Measurements from ENCODE around the gene DNAJC18.
"Not testable (repeated sequence)": the region's sequence is repeated elsewhere in the genome, so short reads cannot be mapped to it uniquely, and the experiment has no call there.

Gene DNAJC18

GRCh38 chr5:139439013-139439903 lies at the start of gene DNAJC18:
Gene DNAJC18, minus strand, starts transcription at chr5:139439525. Its CDS starts 80 bp downstream, at chr5:139439445.
- DNase-seq = peak; percentile 86

DNA sequence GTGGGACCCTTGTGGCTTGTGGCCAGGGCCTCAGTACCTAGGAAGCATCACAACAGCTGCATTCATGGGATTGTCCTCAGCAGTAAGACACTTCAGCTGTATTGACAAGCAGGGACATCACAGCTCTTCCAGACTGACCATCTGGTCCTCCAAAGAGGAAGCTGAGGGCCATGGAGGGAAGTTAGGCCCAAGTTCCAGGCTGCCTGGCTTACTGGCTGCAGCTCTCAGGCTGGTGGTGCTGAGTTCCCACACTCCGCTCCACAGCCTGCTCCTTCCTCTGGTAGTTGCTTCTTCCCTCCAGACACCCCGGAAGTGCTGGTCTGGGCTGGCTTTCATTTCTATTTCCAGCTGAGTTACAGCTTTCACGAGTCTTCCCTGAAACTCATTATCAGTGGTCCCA lies 48.9 kb upstream of the DNAJC18 start:
- no peak for DNase-seq

DNA sequence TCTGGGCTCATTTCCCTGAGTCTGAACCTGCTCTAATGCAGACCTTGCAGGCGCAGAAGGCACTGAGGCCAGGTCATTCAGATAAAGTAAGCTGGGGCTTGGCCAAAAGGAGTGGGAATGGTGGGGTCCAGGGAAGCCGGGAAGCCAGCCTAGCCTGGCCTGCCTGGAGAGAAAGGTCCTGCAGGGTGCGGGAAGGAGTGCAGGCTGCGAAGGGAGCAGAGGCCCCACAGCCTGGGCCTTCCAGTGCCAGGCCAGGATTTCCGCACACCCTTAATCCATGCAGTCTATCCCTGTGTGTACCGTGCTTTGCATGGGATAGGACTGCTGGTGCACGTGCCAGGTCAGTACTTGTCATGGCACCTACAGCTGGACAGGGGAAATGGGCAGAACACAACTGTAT lies 46.9 kb upstream of the DNAJC18 start:
- DNase-seq = no peak

- not testable (repeated sequence) for DNase-seq
These were observed 43.5 kb upstream of the DNAJC18 start for GRCh38 chr5:139482890-139483208.

GRCh38 chr5:139482050-139482889 lies 42.9 kb upstream of the DNAJC18 start, which contains the start of gene STING1:
Gene STING1, minus strand, starts transcription at chr5:139482758. Its CDS starts 1,054 bp downstream, at chr5:139481704.
- no peak for DNase-seq

DNA sequence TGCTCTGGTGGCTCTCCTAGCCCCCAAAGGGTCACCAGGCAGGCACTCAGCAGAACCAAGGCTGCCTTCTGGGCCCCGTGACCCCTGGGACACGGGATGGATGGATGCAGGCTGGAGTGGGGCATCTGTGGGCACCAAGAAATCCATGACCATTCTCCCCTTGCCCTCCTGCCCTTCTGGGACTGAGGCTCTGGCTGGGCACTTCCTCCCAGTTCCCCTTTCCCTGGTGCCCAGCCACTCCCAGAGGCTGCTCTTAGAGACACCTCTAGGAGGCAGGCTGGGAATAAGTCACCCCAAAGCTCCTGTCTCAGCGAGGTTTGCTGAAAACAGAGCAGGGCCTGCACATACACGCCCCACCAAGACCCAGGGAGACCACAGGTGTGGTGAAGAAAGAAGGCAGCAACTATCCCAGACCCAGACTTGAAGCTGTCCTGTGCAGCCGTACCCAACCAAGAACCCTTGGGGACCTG lies 42.3 kb upstream of the DNAJC18 start:
- DNase-seq = no peak

DNA sequence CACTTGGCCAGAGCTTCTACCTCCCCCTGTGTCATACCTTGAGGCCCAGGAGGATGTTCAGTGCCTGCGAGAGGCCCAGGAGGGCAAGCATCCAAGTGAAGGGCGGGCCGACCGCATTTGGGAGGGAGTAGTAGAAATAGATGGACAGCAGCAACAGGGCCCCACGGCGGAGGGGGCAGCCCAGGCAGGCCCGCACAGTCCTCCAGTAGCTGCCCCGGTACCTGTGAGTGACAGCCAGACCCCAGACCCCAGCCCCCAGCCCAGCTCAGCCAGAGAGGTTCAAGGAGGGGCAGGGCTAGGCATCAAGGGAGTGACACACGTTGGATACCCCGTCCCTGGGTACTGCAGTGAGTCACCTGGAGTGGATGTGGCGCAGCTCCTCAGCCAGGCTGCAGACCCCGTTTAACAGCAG lies 41.8 kb upstream of the DNAJC18 start:
- no peak for DNase-seq

- not testable (repeated sequence) for DNase-seq
These were observed 40.4 kb upstream of the DNAJC18 start for GRCh38 chr5:139479729-139480128.

DNA sequence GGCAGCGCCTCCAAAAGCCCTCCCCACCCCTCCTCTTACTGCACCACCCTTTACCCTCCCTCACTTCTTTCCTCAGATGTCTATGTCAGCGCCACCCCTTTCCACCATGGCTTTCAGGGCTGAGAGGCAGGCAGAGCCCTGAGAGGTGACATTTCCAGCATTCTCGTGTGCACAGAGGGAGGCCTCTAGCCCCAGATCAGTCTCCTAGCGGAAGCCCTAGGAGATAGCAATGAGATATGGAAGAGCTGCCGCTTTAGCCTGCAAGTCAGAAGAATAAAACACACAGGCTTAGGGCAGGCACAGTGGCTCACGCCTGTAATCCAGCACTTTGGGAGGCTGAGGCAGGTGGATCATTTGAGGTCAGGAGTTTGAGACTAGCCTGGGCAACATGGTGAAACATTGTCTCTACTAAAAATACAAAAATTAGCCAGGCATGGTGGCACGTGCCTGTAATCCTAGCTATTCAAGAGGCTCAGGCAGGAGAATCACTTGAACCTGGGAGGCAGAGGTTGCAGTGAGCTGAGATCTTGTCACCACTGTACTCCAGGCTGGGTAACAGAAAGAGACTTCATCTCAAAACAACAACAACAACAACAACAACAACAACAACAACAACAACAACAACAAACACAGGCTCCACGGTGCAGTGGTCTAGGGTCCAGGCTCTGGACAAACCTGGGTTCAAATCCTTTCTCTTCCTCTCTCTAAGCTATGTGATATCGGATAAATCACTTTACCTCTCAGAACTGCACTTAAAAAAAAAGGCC lies 39.5 kb upstream of the DNAJC18 start:
- DNase-seq = not testable (repeated sequence)

DNA sequence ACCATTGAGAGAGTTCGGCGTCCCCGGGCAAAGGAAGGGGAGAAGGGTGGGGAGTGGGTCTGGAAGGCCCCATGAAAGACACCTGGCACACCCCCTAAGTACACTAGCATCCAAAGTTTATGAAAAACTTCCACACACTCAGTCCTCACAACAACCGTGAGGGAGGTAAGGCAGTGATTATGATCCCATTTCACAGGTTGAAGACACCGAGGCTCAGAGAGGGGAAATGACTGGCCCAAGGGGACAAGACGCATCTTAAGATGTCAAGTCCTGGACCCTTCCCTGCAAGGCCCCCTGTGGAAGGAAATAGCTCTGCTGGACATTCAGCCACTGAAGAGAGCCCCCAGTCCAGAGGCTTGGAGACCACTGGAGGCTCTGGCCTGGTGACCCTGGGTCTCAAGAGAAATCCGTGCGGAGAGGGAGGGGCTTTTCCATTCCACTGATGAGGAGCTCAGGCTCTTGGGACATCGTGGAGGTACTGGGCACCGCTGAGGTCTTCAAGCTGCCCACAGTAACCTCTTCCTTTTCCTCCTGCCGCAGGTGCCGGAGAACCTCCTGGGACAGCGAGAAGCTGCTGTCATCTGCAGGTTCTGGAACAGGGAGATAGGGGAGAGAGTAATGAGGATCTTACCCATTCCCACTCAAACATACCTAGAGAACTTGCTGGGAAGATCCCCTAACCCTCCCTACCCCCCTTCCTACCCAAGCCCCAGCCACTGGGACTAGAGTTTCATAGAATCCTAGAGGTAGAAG lies 36.7 kb upstream of the DNAJC18 start:
- no peak for DNase-seq

DNA sequence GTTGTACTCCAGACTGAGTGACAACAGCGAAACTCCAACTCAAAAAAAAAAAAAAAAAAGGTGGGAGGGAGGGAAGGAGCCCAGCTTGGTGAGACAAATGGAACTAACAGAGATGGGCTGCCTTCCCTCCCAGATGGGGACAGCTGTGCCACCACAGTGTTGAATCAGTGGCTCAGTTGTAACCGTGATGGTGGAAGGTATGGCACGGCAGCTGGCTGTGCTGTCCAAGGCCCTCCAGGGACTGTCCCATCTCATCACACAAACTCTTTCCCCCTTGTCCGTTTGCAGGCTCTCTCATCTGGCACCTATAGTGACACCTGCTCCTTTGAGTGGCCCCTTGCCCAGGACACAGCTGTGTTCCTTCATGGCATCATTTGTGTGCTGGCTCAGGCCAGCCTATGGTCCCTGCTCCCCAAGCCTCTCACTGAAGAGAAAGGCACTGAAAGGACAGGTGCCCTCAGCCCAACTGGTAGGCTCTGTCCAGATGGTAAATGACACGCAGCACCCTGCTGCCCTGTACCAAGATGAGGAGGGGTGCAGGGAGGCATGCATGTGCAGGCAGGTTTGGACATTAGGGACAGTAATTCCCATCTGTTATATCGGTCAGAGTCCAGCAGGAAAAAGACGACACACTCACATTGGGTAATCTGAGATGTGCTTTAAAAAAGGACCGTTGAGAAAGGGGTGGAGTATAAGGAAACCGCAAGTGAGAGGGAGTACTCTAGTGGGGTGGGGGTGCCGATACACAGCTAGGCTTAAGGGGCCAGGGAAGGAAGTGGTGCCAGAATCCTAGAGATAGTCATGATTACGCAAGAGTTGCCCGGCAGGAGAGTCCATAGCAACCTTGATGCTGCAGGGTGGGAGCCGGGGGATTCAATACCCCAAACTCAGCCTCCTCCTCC lies 35.8 kb upstream of the DNAJC18 start:
- no peak for DNase-seq

- DNase-seq = no peak
These were observed 34.2 kb upstream of the DNAJC18 start for GRCh38 chr5:139473565-139473964.

GRCh38 chr5:139473105-139473504 lies 33.8 kb upstream of the DNAJC18 start:
- DNase-seq = no peak

DNA sequence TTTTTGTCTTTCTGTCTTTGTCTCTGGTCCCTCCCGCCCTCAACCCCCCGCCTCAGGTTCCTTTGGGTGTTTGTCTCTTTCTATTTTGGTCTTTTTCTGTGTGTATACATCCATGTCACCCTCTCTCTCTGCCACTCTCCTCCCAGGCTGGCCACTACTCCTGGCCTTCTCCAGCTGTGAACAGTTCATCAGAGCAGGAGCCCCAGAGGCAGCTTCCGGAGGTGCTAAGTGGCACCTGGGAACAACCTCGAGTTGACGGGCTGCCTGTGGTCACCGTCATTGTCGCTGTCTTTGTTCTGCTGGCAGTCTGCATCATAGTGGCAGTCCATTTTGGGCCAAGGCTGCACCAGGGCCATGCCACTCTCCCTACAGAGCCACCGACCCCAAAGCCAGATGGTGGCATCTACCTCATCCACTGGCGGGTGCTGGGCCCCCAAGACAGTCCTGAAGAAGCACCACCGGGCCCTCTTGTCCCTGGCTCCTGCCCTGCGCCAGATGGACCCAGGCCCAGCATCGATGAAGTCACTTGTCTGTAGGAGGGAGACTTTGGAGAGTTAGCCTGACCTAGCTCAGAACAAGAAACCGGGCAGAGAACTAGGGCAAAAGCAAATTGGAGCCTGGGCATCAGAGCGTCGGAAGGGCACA lies 33.2 kb upstream of the DNAJC18 start:
- no peak for DNase-seq

GRCh38 chr5:139470821-139471300 lies 31.5 kb upstream of the DNAJC18 start, which contains the start of gene SMIM33:
Gene SMIM33, plus strand, starts transcription at chr5:139471004. Its CDS starts 118 bp downstream, at chr5:139471122.
- no peak for DNase-seq

- DNase-seq = no peak
These were observed 29.2 kb upstream of the DNAJC18 start for GRCh38 chr5:139468421-139468931.

- no peak for DNase-seq
These were observed 23.4 kb upstream of the DNAJC18 start, which contains the start of gene ECSCR for GRCh38 chr5:139462586-139463276. Gene ECSCR, minus strand, starts transcription at chr5:139462743. Its CDS starts 73 bp downstream, at chr5:139462670.

GRCh38 chr5:139461698-139462097 lies 22.4 kb upstream of the DNAJC18 start:
- no peak for DNase-seq

GRCh38 chr5:139461176-139461575 lies 21.9 kb upstream of the DNAJC18 start:
- no peak for DNase-seq

Measured in 8988T (cell line).